Loucy (cell line): Measurements from ENCODE around the gene BABAM2.

ENCODE experiments used
- H2AFZ ChIP-seq: fragments of 200-600 bp; sonication (generic); 2 replicates; pipeline ENCODE4 v1.6.0; 2016; ENCODE audit warnings: antibody characterized with exemption, mild to moderate bottlenecking, low read length, moderate library complexity
- H3F3A ChIP-seq: fragments of 200-600 bp; 2 replicates; pipeline ENCODE4 v1.6.0; 2016; ENCODE audit warnings: antibody characterized with exemption, low read depth, mild to moderate bottlenecking
- H3K27me3 ChIP-seq: fragments of 200-600 bp; sonication (generic); 2 replicates; pipeline ENCODE4 v1.6.1; 2014; ENCODE audit warnings: low read length, mild to moderate bottlenecking; ENCODE audit not compliant: insufficient read depth, poor library complexity, severe bottlenecking
- H3K36me3 ChIP-seq: fragments of 200-600 bp; sonication (generic); 2 replicates; pipeline ENCODE4 v1.6.1; 2016; ENCODE audit warnings: low read length; ENCODE audit not compliant: insufficient read depth
- H3K4me1 ChIP-seq: fragments of 200-600 bp; sonication (generic); 2 replicates; pipeline ENCODE4 v1.5.1; 2014; ENCODE audit warnings: low read length, mild to moderate bottlenecking; ENCODE audit not compliant: insufficient read depth, poor library complexity, severe bottlenecking
- H3K4me2 ChIP-seq: fragments of 200-600 bp; sonication (generic); 2 replicates; pipeline ENCODE4 v1.6.0; 2014; ENCODE audit warnings: antibody characterized with exemption, low read length, low read depth, mild to moderate bottlenecking; ENCODE audit not compliant: poor library complexity, severe bottlenecking
- H3K4me3 ChIP-seq: fragments of 200-600 bp; sonication (generic); 2 replicates; pipeline ENCODE4 v1.5.1; 2014; ENCODE audit warnings: low read length, mild to moderate bottlenecking, mixed read lengths; ENCODE audit not compliant: poor library complexity, severe bottlenecking
- H3K79me2 ChIP-seq: fragments of 200-600 bp; sonication (generic); 2 replicates; pipeline ENCODE4 v1.6.1; 2014; ENCODE audit warnings: low read length; ENCODE audit not compliant: insufficient read depth
- H3K9ac ChIP-seq: fragments of 200-600 bp; sonication (generic); 2 replicates; pipeline ENCODE4 v1.6.0; 2014; ENCODE audit warnings: mild to moderate bottlenecking, low read depth, low read length, moderate library complexity; ENCODE audit not compliant: poor library complexity, severe bottlenecking
- H3K9me2 ChIP-seq: fragments of 200-600 bp; sonication (generic); replicated peaks from 2 replicates; pipeline ENCODE4 v1.6.1; 2016; ENCODE audit warnings: low read depth, low read length, mixed read lengths
- H3K9me3 ChIP-seq: fragments of 200-600 bp; sonication (generic); 2 replicates; pipeline ENCODE4 v1.6.1; 2014; ENCODE audit warnings: mild to moderate bottlenecking, antibody characterized with exemption, low read length, low read depth; ENCODE audit not compliant: insufficient read depth
- H4K20me1 ChIP-seq: fragments of 200-600 bp; sonication (generic); 2 replicates; pipeline ENCODE4 v1.6.0; 2014; ENCODE audit warnings: antibody characterized with exemption, low read length, mild to moderate bottlenecking; ENCODE audit not compliant: insufficient read depth, poor library complexity, severe bottlenecking
- EZH2phosphoT487 ChIP-seq: fragments of 200-600 bp; IDR thresholded peaks from 2 replicates; pipeline ENCODE4 v1.6.1; 2018; ENCODE audit warnings: antibody characterized with exemption, mild to moderate bottlenecking, moderate library complexity, borderline replicate concordance
- TF ChIP-seq, protein P1 (sequence below): fragments of 200-600 bp; sonication (generic); conservative IDR thresholded peaks from 2 replicates; pipeline ENCODE4 v1.5.1; 2014; ENCODE audit warnings: mild to moderate bottlenecking, antibody characterized with exemption, low read length

The BABAM2 gene

DNA sequence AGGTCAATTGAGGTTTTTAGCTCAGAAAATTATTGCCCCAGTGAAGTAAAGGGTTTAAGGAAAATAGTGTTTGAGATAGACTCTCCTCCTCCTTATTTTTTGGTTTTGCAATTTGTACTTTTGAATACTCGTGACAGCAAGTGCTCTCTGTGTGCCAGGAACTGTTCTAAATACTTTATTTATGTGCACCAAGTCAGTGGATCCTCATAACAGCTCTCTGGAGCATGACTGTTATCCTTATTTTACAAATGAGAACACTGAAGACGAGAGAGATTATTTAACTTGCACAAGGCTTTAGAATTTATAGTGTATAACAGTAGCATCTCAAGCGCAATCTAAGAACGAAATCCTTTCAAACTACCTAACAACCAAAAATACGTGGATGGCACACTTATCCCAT lies 24.7 kb downstream of the BABAM2 start:
- H3F3A ChIP-seq = no peaks in the 10 kb centered on the region
- no peak overlapping the region for H3K4me3 ChIP-seq
- TF ChIP-seq, protein P1, sequence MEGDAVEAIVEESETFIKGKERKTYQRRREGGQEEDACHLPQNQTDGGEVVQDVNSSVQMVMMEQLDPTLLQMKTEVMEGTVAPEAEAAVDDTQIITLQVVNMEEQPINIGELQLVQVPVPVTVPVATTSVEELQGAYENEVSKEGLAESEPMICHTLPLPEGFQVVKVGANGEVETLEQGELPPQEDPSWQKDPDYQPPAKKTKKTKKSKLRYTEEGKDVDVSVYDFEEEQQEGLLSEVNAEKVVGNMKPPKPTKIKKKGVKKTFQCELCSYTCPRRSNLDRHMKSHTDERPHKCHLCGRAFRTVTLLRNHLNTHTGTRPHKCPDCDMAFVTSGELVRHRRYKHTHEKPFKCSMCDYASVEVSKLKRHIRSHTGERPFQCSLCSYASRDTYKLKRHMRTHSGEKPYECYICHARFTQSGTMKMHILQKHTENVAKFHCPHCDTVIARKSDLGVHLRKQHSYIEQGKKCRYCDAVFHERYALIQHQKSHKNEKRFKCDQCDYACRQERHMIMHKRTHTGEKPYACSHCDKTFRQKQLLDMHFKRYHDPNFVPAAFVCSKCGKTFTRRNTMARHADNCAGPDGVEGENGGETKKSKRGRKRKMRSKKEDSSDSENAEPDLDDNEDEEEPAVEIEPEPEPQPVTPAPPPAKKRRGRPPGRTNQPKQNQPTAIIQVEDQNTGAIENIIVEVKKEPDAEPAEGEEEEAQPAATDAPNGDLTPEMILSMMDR = no peak
- TF ChIP-seq EZH2phosphoT487 = no peak
- peaks cover 24% of the 10 kb centered on the region for H3K4me1 ChIP-seq
- H3K36me3 ChIP-seq = no peaks in the 10 kb centered on the region
- no peak overlapping the region for H3K9ac ChIP-seq
- no peaks in the 10 kb centered on the region for H3K27me3 ChIP-seq
- no peak overlapping the region for H2AFZ ChIP-seq
- H3K79me2 ChIP-seq = 0 out of 2 replicates have a peak, but pooled peaks cover 4% of the 10 kb centered on the region
- no peaks in the 10 kb centered on the region for H3K9me2 ChIP-seq
- H3K4me2 ChIP-seq = no peak overlapping the region
- H4K20me1 ChIP-seq = no peaks in the 10 kb centered on the region
- no peaks in the 10 kb centered on the region for H3K9me3 ChIP-seq

DNA sequence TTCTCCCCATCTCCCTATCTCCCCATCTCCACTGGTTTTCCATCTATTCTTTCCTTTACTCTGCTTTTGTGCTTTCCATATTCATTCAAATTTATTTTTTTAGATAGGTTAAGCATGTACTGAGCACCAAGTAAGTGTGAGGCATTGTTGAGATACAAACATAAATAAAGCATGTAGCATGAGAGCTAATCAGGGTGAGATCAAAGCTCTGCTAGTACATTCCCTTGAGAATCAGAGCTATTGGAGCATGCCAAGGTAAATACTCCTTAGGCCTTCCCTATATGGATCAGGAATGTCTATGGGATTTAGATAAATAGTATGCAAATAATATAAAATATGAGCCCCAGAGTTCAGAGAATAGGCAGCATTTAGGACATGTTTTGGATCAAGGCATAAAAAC lies 25.3 kb downstream of the BABAM2 start:
- H2AFZ ChIP-seq = no peak overlapping the region
- H3K9me2 ChIP-seq = no peaks in the 10 kb centered on the region
- H4K20me1 ChIP-seq = no peaks in the 10 kb centered on the region
- no peaks in the 10 kb centered on the region for H3K36me3 ChIP-seq
- H3K4me1 ChIP-seq = peaks cover 30% of the 10 kb centered on the region
- no peaks in the 10 kb centered on the region for H3K9me3 ChIP-seq
- H3F3A ChIP-seq = no peaks in the 10 kb centered on the region
- no peak overlapping the region for H3K4me3 ChIP-seq
- no peaks in the 10 kb centered on the region for H3K27me3 ChIP-seq
- no peak for TF ChIP-seq EZH2phosphoT487
- TF ChIP-seq, protein P1 = no peak
- H3K79me2 ChIP-seq = 0 out of 2 replicates have a peak, but pooled peaks cover 4% of the 10 kb centered on the region
- H3K4me2 ChIP-seq = no peak overlapping the region
- no peak overlapping the region for H3K9ac ChIP-seq

GRCh38 chr2:27916293-27916995 lies 25.9 kb downstream of the BABAM2 start:
- Histone ChIP-seq H4K20me1 (no peaks in the 10 kb centered on the region), H3K4me2 (no peak overlapping the region), H2AFZ (no peak overlapping the region), H3K9me2 (no peaks in the 10 kb centered on the region), H3K9me3 (no peaks in the 10 kb centered on the region), H3F3A (no peaks in the 10 kb centered on the region), H3K4me1 (peaks cover 30% of the 10 kb centered on the region), H3K36me3 (no peaks in the 10 kb centered on the region), H3K27me3 (no peaks in the 10 kb centered on the region), H3K4me3 (no peak overlapping the region), H3K79me2 (0 out of 2 replicates have a peak, but pooled peaks cover 4% of the 10 kb centered on the region), H3K9ac (no peak overlapping the region)
- TF ChIP-seq EZH2phosphoT487 = no peak
